HEK293T (cell line): Measurements from ENCODE around the gene GRAMD1B.

Experiments
- CTCF ChIA-PET: fragments of 350-600 bp; formaldehyde crosslinking; extraction: SDS; loops from one replicate; lab custom pipeline; 2021; ENCODE audit warnings: antibody characterized with exemption, inconsistent platforms; lab: Yijun Ruan, JAX
- POLR2A ChIA-PET: fragments of 350-600 bp; formaldehyde crosslinking; extraction: SDS; loops from one replicate; lab custom pipeline; 2020; ENCODE audit warnings: antibody characterized with exemption, inconsistent platforms; lab: Yijun Ruan, JAX
- DNase-seq: peaks from one replicate; pipeline ENCODE4 v3.0.0; 2012; ENCODE audit warnings: mixed read lengths; ENCODE audit errors: extremely low spot score
- ARNT ChIP-seq: fragments of 450-650 bp; IDR thresholded peaks from 2 replicates; pipeline ENCODE4 v1.6.1; 2017; ENCODE audit warnings: mild to moderate bottlenecking
- BHLHE40 ChIP-seq: fragments of 450-650 bp; IDR thresholded peaks from 2 replicates; pipeline ENCODE4 v1.6.1; 2016; ENCODE audit warnings: mild to moderate bottlenecking, moderate library complexity, borderline replicate concordance
- CTBP1 ChIP-seq: fragments of 450-650 bp; IDR thresholded peaks from 2 replicates; pipeline ENCODE4 v1.6.1; 2016; ENCODE audit warnings: borderline replicate concordance
- ELF4 ChIP-seq: fragments of 450-650 bp; IDR thresholded peaks from 2 replicates; pipeline ENCODE4 v1.6.1; 2017; ENCODE audit warnings: antibody characterized with exemption
- FOXA1 ChIP-seq: fragments of 450-650 bp; IDR thresholded peaks from 2 replicates; pipeline ENCODE4 v1.6.1; 2016; ENCODE audit warnings: mild to moderate bottlenecking
- FOXK2 ChIP-seq: fragments of 450-650 bp; IDR thresholded peaks from 2 replicates; pipeline ENCODE4 v1.6.1; 2016; ENCODE audit warnings: mild to moderate bottlenecking
- FOXM1 ChIP-seq: fragments of 450-650 bp; IDR thresholded peaks from 2 replicates; pipeline ENCODE4 v1.6.1; 2017; ENCODE audit warnings: mild to moderate bottlenecking, borderline replicate concordance
- HDGF ChIP-seq: fragments of 450-650 bp; IDR thresholded peaks from 2 replicates; pipeline ENCODE4 v1.6.1; 2017; ENCODE audit warnings: antibody characterized with exemption, borderline replicate concordance
- L3MBTL2 ChIP-seq: fragments of 450-650 bp; conservative IDR thresholded peaks from 2 replicates; pipeline ENCODE4 v1.6.1; 2016; ENCODE audit warnings: mild to moderate bottlenecking
- LEF1 ChIP-seq: fragments of 450-650 bp; IDR thresholded peaks from 2 replicates; pipeline ENCODE4 v1.6.1; 2017; ENCODE audit warnings: mild to moderate bottlenecking, borderline replicate concordance
- NFRKB ChIP-seq: fragments of 450-650 bp; IDR thresholded peaks from 2 replicates; pipeline ENCODE4 v1.6.1; 2016; ENCODE audit warnings: mild to moderate bottlenecking, moderate library complexity
- SP1 ChIP-seq: fragments of 450-650 bp; IDR thresholded peaks from 2 replicates; pipeline ENCODE4 v1.6.1; 2017
- SUZ12 ChIP-seq: fragments of 450-650 bp; IDR thresholded peaks from 2 replicates; pipeline ENCODE4 v1.6.1; 2016; ENCODE audit warnings: mild to moderate bottlenecking
- TARDBP ChIP-seq: fragments of 450-650 bp; IDR thresholded peaks from 2 replicates; pipeline ENCODE4 v1.6.1; 2016
- ZNF384 ChIP-seq: fragments of 450-650 bp; IDR thresholded peaks from 2 replicates; pipeline ENCODE4 v1.6.1; 2016
- TF ChIP-seq, protein P1 (sequence below): fragments of 450-650 bp; IDR thresholded peaks from 2 replicates; pipeline ENCODE4 v1.6.1; 2016

GRAMD1B gene

DNA sequence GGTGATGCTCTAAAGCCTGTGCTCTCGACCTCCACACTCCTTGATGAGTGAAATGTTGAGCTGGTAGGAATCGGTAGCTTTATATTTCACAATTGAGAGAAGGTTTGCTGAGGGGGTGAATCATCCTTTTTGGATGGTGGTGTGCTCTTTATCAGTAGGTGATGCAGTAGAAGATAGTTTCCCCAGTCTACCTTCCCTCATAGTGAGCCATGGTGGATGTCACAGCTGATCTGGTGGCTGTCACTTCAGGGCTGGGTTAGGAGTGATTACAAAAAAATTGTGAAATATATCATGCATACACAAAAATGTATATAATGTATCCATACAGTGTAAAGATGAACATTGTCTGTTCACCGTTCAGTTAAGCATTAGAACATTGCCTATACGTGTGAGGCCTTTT is 105.3 kb downstream of the GRAMD1B start:
- POLR2A ChIA-PET, result interaction anchor here (1.0 kb wide), 1 partner anchor 16 kb away, joined by 3 read pairs; no protein-coding TSS in a partner anchor
- CTCF ChIA-PET, result interaction anchor here (0.7 kb wide), 1 partner anchor 15 kb away, joined by 3 read pairs; no protein-coding TSS in a partner anchor
- no peak for DNase-seq
- TF ChIP-seq ELF4, result no peak
- TF ChIP-seq SUZ12, result no peak
- TF ChIP-seq FOXK2, result no peak
- TF ChIP-seq, protein P1, sequence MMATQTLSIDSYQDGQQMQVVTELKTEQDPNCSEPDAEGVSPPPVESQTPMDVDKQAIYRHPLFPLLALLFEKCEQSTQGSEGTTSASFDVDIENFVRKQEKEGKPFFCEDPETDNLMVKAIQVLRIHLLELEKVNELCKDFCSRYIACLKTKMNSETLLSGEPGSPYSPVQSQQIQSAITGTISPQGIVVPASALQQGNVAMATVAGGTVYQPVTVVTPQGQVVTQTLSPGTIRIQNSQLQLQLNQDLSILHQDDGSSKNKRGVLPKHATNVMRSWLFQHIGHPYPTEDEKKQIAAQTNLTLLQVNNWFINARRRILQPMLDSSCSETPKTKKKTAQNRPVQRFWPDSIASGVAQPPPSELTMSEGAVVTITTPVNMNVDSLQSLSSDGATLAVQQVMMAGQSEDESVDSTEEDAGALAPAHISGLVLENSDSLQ, result no peak
- TF ChIP-seq HDGF, result no peak
- TF ChIP-seq NFRKB, result no peak
- TF ChIP-seq TARDBP, result no peak
- no peak for TF ChIP-seq BHLHE40
- no peak for TF ChIP-seq SP1
- TF ChIP-seq FOXA1, result no peak
- no peak for TF ChIP-seq FOXM1
- TF ChIP-seq CTBP1, result no peak
- TF ChIP-seq L3MBTL2, result no peak

- ChIA-PET CTCF (interaction anchor here (0.9 to 1.5 kb wide), 3 partner anchors 18 to 44 kb away, joined by 3 to 5 read pairs (median 5); no protein-coding TSS in a partner anchor), POLR2A (no interaction called here)
- TF ChIP-seq BHLHE40 (no peak), ELF4 (no peak), CTBP1 (no peak), FOXM1 (no peak), ARNT (no peak)
- TF ChIP-seq, protein P1, result no peak
- no peak for DNase-seq
Measured at GRCh38 chr11:123536690-123537437, 106.8 kb downstream of the GRAMD1B start.

DNA sequence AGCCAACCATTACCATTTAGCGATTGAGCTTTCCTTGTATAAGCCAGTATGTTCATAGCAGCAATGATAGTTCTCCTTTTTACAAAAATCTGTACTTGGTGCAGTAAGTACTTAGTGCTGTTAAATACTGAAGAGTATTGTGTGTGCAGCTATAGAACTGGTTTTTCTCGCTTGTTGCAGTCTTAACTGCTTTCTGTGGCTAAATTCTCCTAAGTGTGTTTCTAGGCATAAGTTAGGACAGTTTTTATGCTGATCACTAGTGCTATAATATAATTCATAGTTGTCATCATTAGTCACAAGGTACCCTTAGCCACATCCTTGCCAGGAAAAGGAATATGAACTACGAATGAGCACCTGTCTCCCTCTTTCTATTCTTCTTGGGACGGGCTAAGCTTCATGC is 107.7 kb downstream of the GRAMD1B start:
- ChIA-PET CTCF (interaction anchor here (0.6 to 1.5 kb wide), 3 partner anchors 17 to 43 kb away, joined by 4 to 5 read pairs (median 5); no protein-coding TSS in a partner anchor), POLR2A (no interaction called here)
- TF ChIP-seq HDGF, result no peak
- DNase-seq, result no peak

DNA sequence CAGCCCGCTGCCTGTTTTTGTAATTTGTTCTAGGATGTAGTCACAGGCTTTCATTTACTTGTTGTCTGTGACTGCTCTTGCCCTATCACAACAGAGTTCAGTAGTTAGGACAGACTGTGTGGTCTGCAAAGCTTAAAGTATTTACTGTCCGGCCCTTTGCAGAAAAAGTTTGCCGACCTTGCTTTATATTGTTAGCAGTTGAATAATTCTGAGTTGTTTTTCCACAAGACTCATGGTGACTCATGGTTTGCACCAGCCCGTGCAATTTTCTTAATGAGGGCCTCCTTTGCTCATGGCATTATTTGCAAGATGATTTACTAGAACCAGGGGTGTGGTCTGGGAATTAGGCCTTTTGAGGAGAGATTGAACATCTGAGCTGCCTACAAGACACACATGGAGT is 113.7 kb downstream of the GRAMD1B start:
- CTCF ChIA-PET, result no interaction called here
- TF ChIP-seq FOXK2 (no peak), SP1 (no peak), ARNT (no peak), NFRKB (no peak), BHLHE40 (no peak), TARDBP (no peak), HDGF (no peak), FOXM1 (no peak), L3MBTL2 (no peak), ELF4 (no peak), CTBP1 (no peak), FOXA1 (no peak), ZNF384 (no peak), LEF1 (no peak), SUZ12 (no peak)
- TF ChIP-seq, protein P1, result no peak
- POLR2A ChIA-PET, result no interaction called here
- no peak for DNase-seq

DNA sequence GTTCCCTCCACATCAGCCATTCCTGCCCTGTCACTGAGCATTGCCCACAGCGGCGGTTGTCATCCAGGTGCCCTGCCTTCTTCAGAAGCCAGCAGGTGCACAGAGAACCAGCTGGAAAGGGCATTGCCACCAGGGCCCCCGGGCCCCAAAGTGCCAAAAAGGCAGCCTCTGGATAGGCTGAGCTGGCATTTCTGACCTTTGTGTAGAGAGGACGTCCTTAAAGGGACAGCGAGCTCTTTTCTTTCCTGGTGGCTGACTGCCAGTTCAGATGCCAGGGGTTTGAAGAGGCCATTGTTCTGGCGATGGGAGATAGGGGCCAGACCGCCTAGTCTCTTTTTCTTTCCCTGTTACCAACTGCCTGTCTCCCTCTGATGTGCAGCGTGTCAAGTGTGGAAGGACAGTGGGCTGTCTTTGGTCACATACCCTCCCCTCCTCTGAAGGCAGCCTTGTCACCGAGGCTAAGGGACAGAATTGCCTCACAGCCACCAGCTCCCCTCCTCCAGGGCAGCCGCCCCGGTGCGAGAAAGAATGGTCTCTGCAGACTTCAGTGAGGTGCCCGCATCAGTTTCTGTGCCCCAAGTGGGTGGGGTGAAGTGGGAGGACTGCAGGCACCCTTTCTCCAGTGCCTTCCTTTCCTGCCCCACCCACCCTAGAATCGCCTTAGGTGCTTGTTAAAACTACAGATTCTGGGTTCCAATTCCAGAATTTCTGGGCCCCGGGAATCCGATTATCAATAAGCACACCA is 114.7 kb downstream of the GRAMD1B start:
- DNase-seq, result no peak
- ChIA-PET POLR2A (no interaction called here), CTCF (interaction anchor here (1.8 kb wide), 1 partner anchor 10 kb away, joined by 6 read pairs; no protein-coding TSS in a partner anchor)
- TF ChIP-seq ELF4, result no peak
- TF ChIP-seq LEF1, result no peak
- no peak for TF ChIP-seq FOXM1
- TF ChIP-seq ZNF384, result no peak
- TF ChIP-seq HDGF, result no peak
- no peak for TF ChIP-seq FOXK2
- TF ChIP-seq NFRKB, result no peak
- no peak for TF ChIP-seq CTBP1
- no peak for TF ChIP-seq L3MBTL2
- no peak for TF ChIP-seq ARNT

GRCh38 chr11:123545726-123546270 is 115.7 kb downstream of the GRAMD1B start:
- ChIA-PET POLR2A (no interaction called here), CTCF (interaction anchor here (0.9 to 1.8 kb wide), 2 partner anchors 9 to 35 kb away, joined by 4 to 6 read pairs; no protein-coding TSS in a partner anchor)
- TF ChIP-seq L3MBTL2 (no peak), FOXM1 (no peak), BHLHE40 (no peak), FOXK2 (no peak), HDGF (no peak), ELF4 (no peak), SP1 (no peak), NFRKB (no peak), ARNT (no peak), SUZ12 (no peak), FOXA1 (no peak), TARDBP (no peak)
- TF ChIP-seq, protein P1, result no peak
- no peak for DNase-seq
